Stimulated activated CD4-positive, alpha-beta T cell treated with anti-CD3 and anti-CD28 coated beads, Interleukin-2, amount 100 ng/mL, for 4 hours (primary cell): Measurements from ENCODE around the gene FLT1.

Source experiments
- DNase-seq: peaks from one replicate; pipeline ENCODE4 v3.0.0-alpha.2; 2020; ENCODE audit warnings: low read depth

FLT1 gene

GRCh38 chr13:28314879-28315278 is 180.0 kb downstream of the FLT1 start:
- no peak for DNase-seq

GRCh38 chr13:28313579-28313978 is 181.3 kb downstream of the FLT1 start:
- no peak for DNase-seq

- no peak for DNase-seq
Measured at GRCh38 chr13:28306325-28306724, 188.6 kb downstream of the FLT1 start.

DNA sequence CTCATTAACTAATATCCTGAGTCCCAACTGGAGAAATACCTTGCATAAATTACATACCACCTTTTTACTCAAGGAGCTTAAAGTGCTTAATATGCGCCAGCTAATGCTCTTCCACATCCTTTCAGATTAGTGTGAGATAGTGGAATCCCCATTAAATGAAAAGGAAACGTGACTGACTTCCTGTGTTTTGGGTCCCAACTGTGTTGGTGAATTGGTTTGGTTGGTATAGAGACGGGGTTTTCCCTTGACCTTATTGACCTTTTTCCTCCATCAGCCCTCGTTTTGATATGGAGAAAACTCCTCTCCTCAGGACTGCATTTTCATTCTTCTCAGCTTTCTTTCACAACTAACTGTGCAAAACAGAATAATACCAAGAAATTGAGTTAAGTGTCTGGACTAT is 193.1 kb downstream of the FLT1 start:
- DNase-seq: no peak

DNA sequence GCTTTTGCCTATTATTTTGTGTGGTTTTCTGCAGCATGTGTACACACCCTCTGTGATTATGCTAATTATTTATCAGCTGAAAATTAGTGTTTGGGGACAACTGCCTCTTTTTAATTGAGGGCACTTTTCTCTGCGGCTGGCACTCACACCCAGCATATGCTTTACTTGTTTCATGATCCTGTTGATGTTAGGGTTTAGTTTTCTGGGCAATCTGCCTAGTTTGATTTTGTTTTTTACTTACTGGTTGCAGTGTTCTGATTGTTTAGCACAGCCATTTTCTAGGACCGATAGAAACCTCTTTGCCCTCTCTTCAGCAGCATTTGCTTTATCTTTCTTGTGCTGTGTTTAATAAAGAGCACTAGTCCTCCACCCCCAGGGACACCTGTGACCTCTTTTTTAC is 195.0 kb downstream of the FLT1 start:
- no peak for DNase-seq

DNA sequence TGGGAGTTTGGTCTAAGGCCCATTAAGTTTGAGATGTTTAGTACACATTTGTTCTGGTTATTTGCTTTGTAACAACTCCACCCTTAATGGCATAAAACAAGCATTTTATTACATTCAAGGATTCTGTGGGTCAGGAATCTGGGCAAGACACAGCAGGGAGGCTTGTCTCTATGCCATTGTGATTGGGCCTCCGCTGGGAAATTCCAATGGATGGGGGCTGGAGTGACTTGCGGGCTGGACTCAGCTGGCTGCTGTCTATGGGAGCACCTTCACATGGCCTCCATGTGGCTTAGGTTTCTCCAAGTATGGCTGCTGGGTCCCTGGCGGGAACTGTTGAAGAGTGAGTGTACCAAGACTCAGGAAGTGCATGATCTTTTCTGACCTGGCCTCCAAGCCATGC is 197.6 kb downstream of the FLT1 start:
- DNase-seq: no peak

DNA sequence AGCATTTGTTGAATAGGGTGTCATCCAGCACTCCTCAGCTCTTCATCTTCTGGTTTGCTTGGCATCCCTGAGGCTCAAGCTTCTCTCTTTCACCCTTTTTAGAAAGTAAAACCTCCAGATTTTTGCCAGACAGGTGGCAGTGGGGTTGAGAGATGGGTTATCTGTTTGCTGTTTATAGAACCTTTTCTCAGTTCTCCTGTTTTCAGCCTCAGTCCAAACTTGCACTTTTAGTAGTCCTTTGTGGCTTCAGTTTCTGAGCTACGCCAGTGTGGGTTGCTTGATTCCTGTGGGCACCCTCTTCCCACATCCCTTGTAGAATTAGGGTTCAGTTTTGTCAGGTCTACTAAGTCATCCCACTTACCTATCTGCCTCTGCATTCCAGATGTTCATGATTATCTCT is 208.7 kb downstream of the FLT1 start:
- DNase-seq: no peak

- DNase-seq: no peak
Measured at GRCh38 chr13:28283600-28283999, 211.3 kb downstream of the FLT1 start.

DNA sequence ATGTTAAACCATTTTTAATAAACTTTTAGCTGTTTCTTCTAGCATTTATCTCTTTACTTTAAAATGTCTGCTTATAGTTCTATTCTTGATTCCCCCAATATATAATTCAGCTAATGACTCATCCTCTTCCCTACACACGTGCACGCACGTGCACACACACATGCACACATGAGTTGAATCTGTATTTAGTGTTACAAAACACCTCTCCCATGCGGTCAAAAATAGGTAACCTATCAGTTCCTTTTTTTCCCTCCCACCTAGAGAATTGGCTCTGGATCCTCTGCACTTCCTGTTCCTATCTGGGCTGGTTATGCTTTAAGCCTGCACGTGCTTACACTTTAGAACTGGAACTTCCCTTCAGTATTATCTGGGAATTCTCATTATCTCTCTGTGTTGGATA is 212.5 kb downstream of the FLT1 start:
- no peak for DNase-seq

DNA sequence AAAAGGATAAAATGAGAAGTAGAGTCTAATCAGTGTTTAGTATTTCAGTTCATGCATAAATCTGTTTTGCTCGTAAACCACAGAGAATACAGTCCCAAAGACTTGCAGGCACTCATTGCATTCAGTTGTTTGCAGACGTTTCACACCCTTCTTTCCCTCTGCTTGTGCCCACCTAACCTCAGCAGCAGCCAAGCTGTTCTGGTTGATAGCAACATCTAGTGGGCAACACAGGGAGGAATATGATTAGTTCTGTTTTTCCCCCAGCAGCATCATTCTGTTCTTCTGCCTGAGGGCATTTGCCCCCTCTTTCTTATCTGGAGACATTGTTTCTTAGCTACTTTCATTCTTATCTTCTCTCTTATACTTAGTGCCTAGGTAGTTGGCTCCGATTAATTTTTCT is 221.0 kb downstream of the FLT1 start:
- no peak for DNase-seq

DNA sequence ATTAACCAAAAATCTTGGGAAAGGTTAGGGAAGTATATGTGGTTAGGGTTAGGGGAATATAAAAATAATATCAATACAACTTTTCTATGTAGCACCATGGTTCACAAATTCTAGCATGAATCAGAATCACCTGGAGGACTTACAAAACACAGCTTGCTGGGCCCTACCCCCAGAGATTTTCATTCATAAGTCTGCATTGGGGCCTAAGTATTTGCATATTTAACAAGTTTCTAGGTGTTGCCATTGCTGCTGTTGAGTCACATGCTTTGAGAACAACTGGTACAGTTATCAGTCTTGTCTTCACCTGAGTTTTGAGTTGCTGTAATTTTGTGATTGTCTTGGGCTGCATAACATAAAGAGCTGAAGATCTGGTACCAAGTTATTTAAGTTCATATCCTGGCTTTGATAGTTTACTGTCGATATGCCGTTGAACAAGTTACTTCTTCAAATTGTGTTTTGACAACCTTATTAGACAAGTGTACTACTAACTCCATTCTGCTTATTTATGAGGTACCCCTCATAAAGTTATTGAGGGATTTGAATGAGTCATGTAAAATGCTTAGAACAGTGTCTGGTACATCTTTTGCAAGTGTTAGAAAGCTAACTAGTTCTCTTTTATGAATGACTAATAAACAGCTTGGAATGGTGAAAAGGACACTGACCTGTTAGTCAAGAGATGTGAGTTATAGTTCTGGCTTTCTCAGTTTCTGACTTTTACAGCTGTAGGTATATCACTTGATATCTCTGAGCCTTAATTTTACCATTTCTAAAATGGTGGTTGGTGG is 223.7 kb downstream of the FLT1 start:
- no peak for DNase-seq

- DNase-seq: no peak
Measured at GRCh38 chr13:28268800-28269223, 226.1 kb downstream of the FLT1 start.

DNA sequence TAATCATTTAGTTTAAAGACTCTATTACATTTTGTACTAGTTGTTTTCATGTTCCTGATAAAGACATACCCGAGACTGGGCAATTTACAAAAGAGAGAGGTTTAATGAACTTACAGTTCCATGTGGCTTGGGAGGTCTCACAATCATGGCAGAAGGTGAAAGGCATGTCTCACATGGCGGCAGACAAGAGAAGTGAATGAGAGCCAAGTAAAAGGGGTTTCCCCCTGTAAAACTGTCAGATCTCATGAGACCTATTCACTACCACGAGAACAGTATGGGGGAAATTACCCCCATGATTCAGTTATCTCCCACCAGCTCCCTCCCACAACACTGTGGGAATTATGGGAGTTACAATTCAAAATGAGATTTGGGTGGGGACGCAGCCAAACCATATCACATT is 227.4 kb downstream of the FLT1 start:
- no peak for DNase-seq

GRCh38 chr13:28258417-28258816 is 236.5 kb downstream of the FLT1 start:
- no peak for DNase-seq

GRCh38 chr13:28257305-28257704 is 237.6 kb downstream of the FLT1 start:
- no peak for DNase-seq

DNA sequence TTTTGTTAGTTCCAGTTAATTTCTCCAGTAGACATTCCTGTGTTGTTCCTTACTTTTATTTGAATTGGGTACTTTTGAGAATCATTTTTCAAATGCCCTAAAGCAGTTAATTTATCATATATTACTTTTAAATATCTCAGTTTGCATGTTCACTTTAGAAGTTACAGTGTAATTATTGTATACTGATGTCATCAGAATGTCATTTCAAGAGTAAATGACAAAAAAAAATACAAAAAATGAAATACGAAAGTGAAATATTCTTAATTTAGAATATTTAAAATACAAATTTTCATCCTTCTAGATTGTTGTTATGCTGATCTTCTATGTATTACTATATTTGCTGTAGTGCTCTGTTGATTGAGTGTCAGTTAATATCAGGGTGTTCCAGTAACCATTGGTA is 242.4 kb downstream of the FLT1 start:
- DNase-seq: no peak

DNA sequence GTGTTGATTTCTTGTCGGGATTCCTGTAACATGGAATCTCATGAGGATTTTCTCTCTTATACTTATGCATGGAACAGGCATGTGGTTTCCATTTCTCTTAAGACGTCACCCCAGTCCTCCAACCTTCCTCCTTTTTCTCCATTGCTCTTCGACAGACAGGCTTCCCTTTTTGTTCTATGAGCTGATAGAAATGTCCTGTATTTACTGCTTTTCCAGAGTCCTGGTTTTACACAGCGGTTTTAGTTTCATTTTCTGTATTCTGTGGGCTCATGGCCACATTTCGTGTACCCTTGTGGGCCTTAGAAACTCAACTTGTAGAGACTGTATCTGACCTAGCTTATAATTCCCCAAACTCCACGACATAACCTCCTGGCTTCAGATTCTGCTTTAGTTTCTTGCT is 243.5 kb downstream of the FLT1 start:
- no peak for DNase-seq

DNA sequence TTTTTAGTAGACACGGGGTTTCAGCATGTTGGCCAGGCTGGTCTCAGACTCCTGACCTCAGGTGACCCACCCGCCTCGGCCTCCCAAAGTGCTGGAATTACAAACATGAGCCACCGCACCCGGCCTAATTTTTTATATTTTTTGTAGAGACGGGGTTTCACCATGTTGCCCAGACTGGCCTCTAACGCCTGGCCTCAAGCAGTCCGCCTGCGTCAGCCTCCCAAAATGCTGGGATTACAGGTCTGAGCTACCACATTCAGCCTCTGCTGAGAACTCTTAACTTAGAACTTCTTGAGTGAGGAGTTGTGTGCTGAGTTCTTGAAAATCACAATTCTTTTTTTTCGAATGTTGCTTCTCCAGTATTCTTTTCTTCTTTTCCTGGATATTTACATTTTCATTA is 244.4 kb downstream of the FLT1 start:
- DNase-seq: no peak
